ENCODE measurements around the gene GPRIN1. TPM values are rescaled to one million over a fixed set of nuclear protein-coding genes. Genes with fewer than 3 reads are reported as not detected.

The GPRIN1 gene
- total and polyA plus RNA-seq, 2 donors (not counting 1 experiment from before 2014, with no cell fraction given) = 0.72 to 2.1 TPM

DNA sequence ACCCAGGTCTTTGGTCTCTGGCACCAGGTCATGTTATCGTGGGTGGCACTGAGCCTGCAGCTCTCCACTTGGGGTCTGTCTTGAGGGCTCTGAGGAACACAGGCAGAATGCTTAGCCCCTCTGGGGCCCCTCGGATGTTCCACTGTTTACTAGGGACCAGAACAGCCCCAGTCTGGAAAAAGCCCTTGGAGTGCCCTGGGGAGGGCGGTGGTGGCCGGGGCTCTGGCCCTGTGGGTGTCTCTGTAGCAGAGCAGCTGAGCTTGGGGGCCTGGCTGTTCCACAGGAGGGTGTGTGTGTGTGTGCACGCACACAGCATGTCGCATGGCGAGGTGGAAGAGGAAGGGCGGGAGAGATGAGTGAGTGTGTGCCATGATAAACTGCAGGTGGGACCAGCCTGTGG, 15.4 kb downstream of the GPRIN1 start:
- no peaks in the 10 kb centered on the region for H3K79me2 ChIP-seq (ENCODE audit: control insufficient read depth, insufficient read depth, low read length)
- H3K27me3 ChIP-seq (replicated peaks in 1 of 4; ENCODE audit: control extremely low read depth in 1 of 4, control insufficient read depth in 3 of 4, insufficient read depth in 4 of 4, low read length in 3 of 4) = peaks cover 0 to 14% (median 3%) of the 10 kb centered on the region in 4 experiments
- intact Hi-C loops (cut with micrococcal nuclease) = no loop called here
- ChIA-PET POLR2A (no interaction called here), CTCF (no interaction called here)
- H2AFZ ChIP-seq (ENCODE audit: insufficient read depth, low read depth, low read length, poor library complexity, severe bottlenecking) = no peak overlapping the region
- Mint-ChIP-seq H3K4me3 (no peak overlapping the region), H3K27me3 (no peaks in the 10 kb centered on the region), H3K9me3 (ENCODE audit: insufficient read depth) (no peaks in the 10 kb centered on the region), H3K4me1 (peaks cover 7% of the 10 kb centered on the region), H3K27ac (no peak overlapping the region)
- no peak overlapping the region for H3K4me2 ChIP-seq (replicated peaks; ENCODE audit: low read depth, low read length, poor library complexity, severe bottlenecking)
- H3K4me3 ChIP-seq (ENCODE audit: control extremely low read depth in 1 of 5, extremely low read depth in 1 of 5, insufficient read depth in 1 of 5, low read depth in 2 of 5, low read length in 4 of 5) = no peak overlapping the region
- TF ChIP-seq EZH2 (IDR thresholded peaks at IDR 0.05; ENCODE audit: borderline replicate concordance, insufficient read depth, low read depth, low read length, poor library complexity, severe bottlenecking) (no peak), CTCF (IDR thresholded peaks at IDR 0.05) (no peak)
- no peak overlapping the region for H3K27ac ChIP-seq (ENCODE audit: low read length in 2 of 2)
- H4K20me1 ChIP-seq (ENCODE audit: control insufficient read depth, insufficient read depth, low read length, poor library complexity, severe bottlenecking) = no peaks in the 10 kb centered on the region
- WGBS (ENCODE audit: insufficient coverage) = 92% methylated on average over 8 of the region's 8 CpGs
- peaks cover 0 to 12% (median 0%) of the 10 kb centered on the region in 3 donors for H3K9me3 ChIP-seq (ENCODE audit: control extremely low read depth in 1 of 3, control insufficient read depth in 2 of 3, insufficient read depth in 1 of 3, low read length in 2 of 3)
- no peak for ATAC-seq (ENCODE audit: low read depth)
- no peak overlapping the region for H3K9ac ChIP-seq (ENCODE audit: low read length)
- peaks cover 0 to 2% of the 10 kb centered on the region in 2 experiments for H3K36me3 ChIP-seq (replicated peaks in 1 of 2; ENCODE audit: control extremely low read depth in 1 of 2, control insufficient read depth in 1 of 2, extremely low read depth in 1 of 2, insufficient read depth in 2 of 2, low read length in 1 of 2)
- H3K4me1 ChIP-seq (ENCODE audit: control insufficient read depth in 2 of 2, insufficient read depth in 2 of 2, low read length in 2 of 2) = peaks cover 0 to 10% of the 10 kb centered on the region in 2 donors
- DNase-seq = no peak

- TF ChIP-seq CTCF (IDR thresholded peaks at IDR 0.05) (no peak), EZH2 (IDR thresholded peaks at IDR 0.05; ENCODE audit: borderline replicate concordance, insufficient read depth, low read depth, low read length, poor library complexity, severe bottlenecking) (no peak)
- no peak overlapping the region for H3K4me3 Mint-ChIP-seq
- ATAC-seq (ENCODE audit: low read depth) (no peak), DNase-seq (no peak)
- no peak overlapping the region for H3K4me2 ChIP-seq (replicated peaks; ENCODE audit: low read depth, low read length, poor library complexity, severe bottlenecking)
- 96% methylated on average over 10 of the region's 12 CpGs for WGBS (ENCODE audit: insufficient coverage)
- peaks cover 0 to 14% (median 3%) of the 10 kb centered on the region in 4 experiments for H3K27me3 ChIP-seq (replicated peaks in 1 of 4; ENCODE audit: control extremely low read depth in 1 of 4, control insufficient read depth in 3 of 4, insufficient read depth in 4 of 4, low read length in 3 of 4)
- POLR2A ChIA-PET = no interaction called here
- H3K4me1 Mint-ChIP-seq = peaks cover 7% of the 10 kb centered on the region
- H3K9ac ChIP-seq (ENCODE audit: low read length) = no peak overlapping the region
- H3K4me3 ChIP-seq (ENCODE audit: control extremely low read depth in 1 of 5, extremely low read depth in 1 of 5, insufficient read depth in 1 of 5, low read depth in 2 of 5, low read length in 4 of 5) = no peak overlapping the region
- no peak overlapping the region for H2AFZ ChIP-seq (ENCODE audit: insufficient read depth, low read depth, low read length, poor library complexity, severe bottlenecking)
- intact Hi-C loops (cut with micrococcal nuclease) = no loop called here
- H3K79me2 ChIP-seq (ENCODE audit: control insufficient read depth, insufficient read depth, low read length) = no peaks in the 10 kb centered on the region
- H3K27me3 Mint-ChIP-seq = no peaks in the 10 kb centered on the region
- CTCF ChIA-PET = no interaction called here
- no peak overlapping the region for H3K27ac Mint-ChIP-seq
- H3K9me3 ChIP-seq (ENCODE audit: control extremely low read depth in 1 of 3, control insufficient read depth in 2 of 3, insufficient read depth in 1 of 3, low read length in 2 of 3) = peaks cover 0 to 12% (median 0%) of the 10 kb centered on the region in 3 donors
- no peaks in the 10 kb centered on the region for H3K9me3 Mint-ChIP-seq (ENCODE audit: insufficient read depth)
- H3K4me1 ChIP-seq (ENCODE audit: control insufficient read depth in 2 of 2, insufficient read depth in 2 of 2, low read length in 2 of 2) = peaks cover 0 to 10% of the 10 kb centered on the region in 2 donors
- H4K20me1 ChIP-seq (ENCODE audit: control insufficient read depth, insufficient read depth, low read length, poor library complexity, severe bottlenecking) = no peaks in the 10 kb centered on the region
- H3K27ac ChIP-seq (ENCODE audit: low read length in 2 of 2) = no peak overlapping the region
- no peaks in the 10 kb centered on the region for H3K36me3 ChIP-seq (replicated peaks in 1 of 2; ENCODE audit: control extremely low read depth in 1 of 2, control insufficient read depth in 1 of 2, extremely low read depth in 1 of 2, insufficient read depth in 2 of 2, low read length in 1 of 2)
Observed at GRCh38 chr5:176593273-176593869, 16.6 kb downstream of the GPRIN1 start.

Measured in B cell (primary cell).